HCT116 (cell line): ENCODE measurements around the gene RGN. TPM values are rescaled to one million over a fixed set of nuclear protein-coding genes. Genes with fewer than 3 reads are reported as not detected.

Source experiments
- ATAC-seq: fragments of 200-7000 bp; cut with Tn5 transposase; 2 replicates; pipeline ENCODE4 v1.9.1; 2020; ENCODE audit warnings: mild to moderate bottlenecking, moderate library complexity
- BruUV-seq: library from RNA; stranded (reverse); fragments of 400-500 nt; replicated peaks from 2 replicates; lab custom pipeline; 2021; lab: Mats Ljungman, UMichigan
- CTCF ChIA-PET: fragments of 300-600 bp; sonication (Branson Sonifier 250); formaldehyde crosslinking; loops from one replicate; lab custom pipeline; 2021; ENCODE audit warnings: antibody characterized with exemption; lab: Charles Lee
- POLR2A ChIA-PET: fragments of 300-600, 350-600 bp; sonication (Branson Sonifier 250); formaldehyde crosslinking; loops from one replicate; lab custom pipeline; 2021; ENCODE audit warnings: antibody characterized with exemption; lab: Charles Lee
- RAD21 ChIA-PET, 2 experiments: fragments of 300-600 bp; sonication (Branson Sonifier 250); formaldehyde crosslinking; loops; one replicate each; lab custom pipeline; 2023; ENCODE audit warnings: low total read pairs in 2 of 2; ENCODE audit not compliant: uncharacterized antibody in 2 of 2, unreplicated experiment in 2 of 2, low non-redundant PET in 1 of 2; lab: Charles Lee
- DNase-seq: peaks from one replicate; pipeline ENCODE4 v3.0.0-alpha.2; 2010; ENCODE audit warnings: low read depth, low spot score
- H2AFZ ChIP-seq: fragments of 200-600 bp; shearing (Covaris generic), sonication (generic); 2 replicates; pipeline ENCODE4 v1.6.1; 2017; ENCODE audit warnings: low read depth, mixed run types, mixed read lengths, antibody characterized with exemption, low read length; ENCODE audit not compliant: poor library complexity, severe bottlenecking
- H3K27ac ChIP-seq: 2 replicates; pipeline ENCODE4 v1.5.1; 2012; ENCODE audit warnings: low read depth, low read length
- H3K27me3 ChIP-seq: fragments of 200-600 bp; sonication (generic); 2 replicates; pipeline ENCODE4 v1.6.1; 2016; ENCODE audit warnings: mixed run types, low read length, mixed read lengths; ENCODE audit not compliant: insufficient read depth
- H3K36me3 ChIP-seq, 2 experiments: fragments of 200-500 bp in 1 of 2; fragments of 200-600 bp in 1 of 2; sonication (Bioruptor generic) in 1 of 2; sonication (generic) in 1 of 2; 2 replicates each; pipeline versions ENCODE4 v1.5.1 to v1.6.1; 2014 to 2016; ENCODE audit warnings: low read length in 2 of 2, inconsistent platforms in 1 of 2, mixed read lengths in 1 of 2, mixed run types in 1 of 2; ENCODE audit not compliant: insufficient read depth in 2 of 2, control insufficient read depth in 1 of 2
- H3K4me1 ChIP-seq, 2 experiments: fragments of 200-600 bp in 1 of 2; sonication (generic) in 1 of 2; 2 replicates each; pipeline versions ENCODE4 v1.5.1 to v1.6.1; 2012 to 2017; ENCODE audit warnings: low read length in 2 of 2, inconsistent platforms in 1 of 2, mild to moderate bottlenecking in 1 of 2, mixed read lengths in 1 of 2, mixed run types in 1 of 2, moderate library complexity in 1 of 2; ENCODE audit not compliant: insufficient read depth in 2 of 2, control insufficient read depth in 1 of 2
- H3K4me2 ChIP-seq: fragments of 200-600 bp; sonication (generic); 2 replicates; pipeline ENCODE4 v1.6.1; 2017; ENCODE audit warnings: mixed run types, low read length, mixed read lengths
- H3K4me3 ChIP-seq, 2 experiments: fragments of 200-600 bp in 1 of 2; sonication (generic) in 1 of 2; replicated peaks in 1 of 2; 2 replicates each; pipeline ENCODE4 v1.5.1; 2011 to 2016; ENCODE audit warnings: low read length in 2 of 2, control low read depth in 1 of 2, low read depth in 1 of 2, mild to moderate bottlenecking in 1 of 2, mixed read lengths in 1 of 2, mixed run types in 1 of 2
- H3K79me2 ChIP-seq: fragments of 200-600 bp; sonication (generic); 2 replicates; pipeline ENCODE4 v1.6.1; 2017; ENCODE audit warnings: mild to moderate bottlenecking, mixed run types, low read length, moderate library complexity, mixed read lengths; ENCODE audit not compliant: insufficient read depth
- H3K9ac ChIP-seq: fragments of 200-600 bp; sonication (generic); 2 replicates; pipeline ENCODE4 v1.6.1; 2016; ENCODE audit warnings: low read length, mixed read lengths
- H3K9me2 ChIP-seq: fragments of 200-600 bp; sonication (generic), shearing (Covaris generic); 2 replicates; pipeline ENCODE4 v1.6.1; 2017; ENCODE audit warnings: mixed run types, mild to moderate bottlenecking, moderate library complexity; ENCODE audit not compliant: insufficient read depth
- H3K9me3 ChIP-seq, 2 experiments: fragments of 200-500 bp in 1 of 2; fragments of 200-600 bp in 1 of 2; sonication (Bioruptor generic) in 1 of 2; sonication (generic) in 1 of 2; 2 replicates each; pipeline ENCODE4 v1.6.1; 2014 to 2017; ENCODE audit warnings: low read length in 2 of 2, mixed read lengths in 2 of 2, inconsistent platforms in 1 of 2, low read depth in 1 of 2, mild to moderate bottlenecking in 1 of 2, mixed run types in 1 of 2, moderate library complexity in 1 of 2; ENCODE audit not compliant: control insufficient read depth in 1 of 2, insufficient read depth in 1 of 2
- H4K20me1 ChIP-seq: fragments of 200-600 bp; sonication (generic), shearing (Covaris generic); 2 replicates; pipeline ENCODE4 v1.6.1; 2017; ENCODE audit warnings: mixed run types, mild to moderate bottlenecking, moderate library complexity; ENCODE audit not compliant: insufficient read depth
- CBX3 ChIP-seq: IDR thresholded peaks from 2 replicates; pipeline ENCODE4 v1.6.1; 2012; ENCODE audit warnings: low read depth
- CEBPB ChIP-seq: IDR thresholded peaks from 2 replicates; pipeline ENCODE4 v1.6.1; 2012; ENCODE audit warnings: low read depth
- EGR1 ChIP-seq: IDR thresholded peaks from 2 replicates; pipeline ENCODE4 v1.6.1; 2012; ENCODE audit warnings: low read depth
- ELF1 ChIP-seq: IDR thresholded peaks from 2 replicates; pipeline ENCODE4 v1.6.1; 2012; ENCODE audit warnings: low read depth, borderline replicate concordance
- FOSL1 ChIP-seq: IDR thresholded peaks from 2 replicates; pipeline ENCODE4 v1.6.1; 2012; ENCODE audit warnings: low read depth
- JUND ChIP-seq: IDR thresholded peaks from 2 replicates; pipeline ENCODE4 v1.6.1; 2012
- POLR2AphosphoS5 ChIP-seq: IDR thresholded peaks from 2 replicates; pipeline ENCODE4 v1.6.1; 2011; ENCODE audit warnings: mild to moderate bottlenecking, low read depth, low read length, moderate library complexity
- SIN3A ChIP-seq: IDR thresholded peaks from 2 replicates; pipeline ENCODE4 v1.6.1; 2012; ENCODE audit warnings: low read depth
- SP1 ChIP-seq: IDR thresholded peaks from 2 replicates; pipeline ENCODE4 v1.6.1; 2012; ENCODE audit warnings: low read depth
- SRF ChIP-seq: IDR thresholded peaks from 2 replicates; pipeline ENCODE4 v1.6.1; 2012; ENCODE audit warnings: low read depth
- TCF7L2 ChIP-seq: IDR thresholded peaks from 2 replicates; pipeline ENCODE4 v1.7.0; 2011; ENCODE audit warnings: borderline replicate concordance, inconsistent platforms; ENCODE audit not compliant: insufficient read depth, insufficient read length; ENCODE audit errors: extremely low read depth
- YY1 ChIP-seq: IDR thresholded peaks from 2 replicates; pipeline ENCODE4 v1.6.1; 2011; ENCODE audit warnings: low read length, low read depth, moderate library complexity, mild to moderate bottlenecking; ENCODE audit not compliant: insufficient replicate concordance; ENCODE audit errors: extremely low read depth
- ZNF274 ChIP-seq: fragments of 200-500 bp; sonication (Bioruptor generic); IDR thresholded peaks from 2 replicates; pipeline ENCODE4 v1.6.1; 2014; ENCODE audit warnings: mild to moderate bottlenecking, low read depth, low read length, inconsistent platforms
- intact Hi-C: fragments of 100-400 bp; cut with micrococcal nuclease; formaldehyde crosslinking; loops from 2 replicates; pipeline ENCODE4 v1.10.0; 2022
- total RNA-seq: library from RNA; stranded (reverse); gene quantifications from one replicate; pipeline ENCODE4 v1.2.1, GENCODE V29; 2021; ENCODE audit not compliant: unreplicated experiment
- TF ChIP-seq, protein P1 (sequence below): IDR thresholded peaks from 2 replicates; pipeline ENCODE4 v1.6.1; 2012; ENCODE audit warnings: low read depth
- TF ChIP-seq, protein P2 (sequence below): IDR thresholded peaks from 2 replicates; pipeline ENCODE4 v1.6.1; 2012
- TF ChIP-seq, protein P3 (sequence below), 3 experiments: fragments of 200-600 bp in 1 of 3; sonication (generic) in 1 of 3; IDR thresholded peaks in 2 of 3; conservative IDR thresholded peaks in 1 of 3; 2 replicates each; pipeline ENCODE4 v1.5.1; 2012 to 2017; ENCODE audit warnings: low read depth in 2 of 3, low read length in 2 of 3, antibody characterized with exemption in 1 of 3, borderline replicate concordance in 1 of 3, control low read depth in 1 of 3, mild to moderate bottlenecking in 1 of 3, mixed read lengths in 1 of 3, mixed run types in 1 of 3, moderate library complexity in 1 of 3; ENCODE audit not compliant: insufficient read depth in 1 of 3
- TF ChIP-seq, protein P4 (sequence below): IDR thresholded peaks from 2 replicates; pipeline ENCODE4 v1.6.1; 2011; ENCODE audit warnings: mild to moderate bottlenecking, low read length, moderate library complexity; ENCODE audit not compliant: insufficient replicate concordance; ENCODE audit errors: extremely low read depth

RGN gene
- total RNA-seq, 1 experiment from 2014 or later: not detected

DNA sequence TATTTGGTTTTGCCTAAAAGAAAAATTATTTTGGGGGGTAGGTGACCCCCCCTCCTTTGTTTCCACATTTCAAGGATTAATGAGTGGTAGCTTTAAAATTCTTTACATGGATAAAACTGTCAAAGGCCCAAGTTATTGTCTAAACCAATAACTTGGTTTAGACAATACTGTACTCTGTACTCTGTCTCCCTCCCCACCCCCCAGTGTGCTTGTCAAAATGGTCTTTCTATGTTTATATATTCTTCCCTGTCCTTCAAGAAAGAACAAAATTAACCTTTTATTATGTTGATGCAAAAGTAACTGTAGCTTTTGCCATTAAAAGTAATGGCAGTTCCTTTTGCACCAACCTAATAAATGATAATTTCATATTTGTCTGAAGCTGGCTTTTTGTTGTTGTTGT lies 9.5 kb upstream of the RGN start:
- Histone ChIP-seq H3K4me1 (no peaks in the 10 kb centered on the region), H3K4me2 (no peak overlapping the region), H3K79me2 (no peaks in the 10 kb centered on the region), H3K4me3 (no peak overlapping the region), H4K20me1 (no peaks in the 10 kb centered on the region)
- no peak for DNase-seq
- TF ChIP-seq, protein P1, sequence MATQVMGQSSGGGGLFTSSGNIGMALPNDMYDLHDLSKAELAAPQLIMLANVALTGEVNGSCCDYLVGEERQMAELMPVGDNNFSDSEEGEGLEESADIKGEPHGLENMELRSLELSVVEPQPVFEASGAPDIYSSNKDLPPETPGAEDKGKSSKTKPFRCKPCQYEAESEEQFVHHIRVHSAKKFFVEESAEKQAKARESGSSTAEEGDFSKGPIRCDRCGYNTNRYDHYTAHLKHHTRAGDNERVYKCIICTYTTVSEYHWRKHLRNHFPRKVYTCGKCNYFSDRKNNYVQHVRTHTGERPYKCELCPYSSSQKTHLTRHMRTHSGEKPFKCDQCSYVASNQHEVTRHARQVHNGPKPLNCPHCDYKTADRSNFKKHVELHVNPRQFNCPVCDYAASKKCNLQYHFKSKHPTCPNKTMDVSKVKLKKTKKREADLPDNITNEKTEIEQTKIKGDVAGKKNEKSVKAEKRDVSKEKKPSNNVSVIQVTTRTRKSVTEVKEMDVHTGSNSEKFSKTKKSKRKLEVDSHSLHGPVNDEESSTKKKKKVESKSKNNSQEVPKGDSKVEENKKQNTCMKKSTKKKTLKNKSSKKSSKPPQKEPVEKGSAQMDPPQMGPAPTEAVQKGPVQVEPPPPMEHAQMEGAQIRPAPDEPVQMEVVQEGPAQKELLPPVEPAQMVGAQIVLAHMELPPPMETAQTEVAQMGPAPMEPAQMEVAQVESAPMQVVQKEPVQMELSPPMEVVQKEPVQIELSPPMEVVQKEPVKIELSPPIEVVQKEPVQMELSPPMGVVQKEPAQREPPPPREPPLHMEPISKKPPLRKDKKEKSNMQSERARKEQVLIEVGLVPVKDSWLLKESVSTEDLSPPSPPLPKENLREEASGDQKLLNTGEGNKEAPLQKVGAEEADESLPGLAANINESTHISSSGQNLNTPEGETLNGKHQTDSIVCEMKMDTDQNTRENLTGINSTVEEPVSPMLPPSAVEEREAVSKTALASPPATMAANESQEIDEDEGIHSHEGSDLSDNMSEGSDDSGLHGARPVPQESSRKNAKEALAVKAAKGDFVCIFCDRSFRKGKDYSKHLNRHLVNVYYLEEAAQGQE: no peak
- no peak for TF ChIP-seq FOSL1
- TF ChIP-seq YY1: no peak
- TF ChIP-seq CBX3: no peak
- no peak for TF ChIP-seq ZNF274
- no peak for TF ChIP-seq SRF
- TF ChIP-seq, protein P2, sequence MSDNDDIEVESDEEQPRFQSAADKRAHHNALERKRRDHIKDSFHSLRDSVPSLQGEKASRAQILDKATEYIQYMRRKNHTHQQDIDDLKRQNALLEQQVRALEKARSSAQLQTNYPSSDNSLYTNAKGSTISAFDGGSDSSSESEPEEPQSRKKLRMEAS: no peak
- TF ChIP-seq JUND: no peak
- no peak for TF ChIP-seq POLR2AphosphoS5
- no peak for TF ChIP-seq CEBPB
- no peak for TF ChIP-seq TCF7L2
- no peak for TF ChIP-seq SIN3A
- no peak for TF ChIP-seq EGR1
- TF ChIP-seq SP1: no peak
- TF ChIP-seq, protein P3, sequence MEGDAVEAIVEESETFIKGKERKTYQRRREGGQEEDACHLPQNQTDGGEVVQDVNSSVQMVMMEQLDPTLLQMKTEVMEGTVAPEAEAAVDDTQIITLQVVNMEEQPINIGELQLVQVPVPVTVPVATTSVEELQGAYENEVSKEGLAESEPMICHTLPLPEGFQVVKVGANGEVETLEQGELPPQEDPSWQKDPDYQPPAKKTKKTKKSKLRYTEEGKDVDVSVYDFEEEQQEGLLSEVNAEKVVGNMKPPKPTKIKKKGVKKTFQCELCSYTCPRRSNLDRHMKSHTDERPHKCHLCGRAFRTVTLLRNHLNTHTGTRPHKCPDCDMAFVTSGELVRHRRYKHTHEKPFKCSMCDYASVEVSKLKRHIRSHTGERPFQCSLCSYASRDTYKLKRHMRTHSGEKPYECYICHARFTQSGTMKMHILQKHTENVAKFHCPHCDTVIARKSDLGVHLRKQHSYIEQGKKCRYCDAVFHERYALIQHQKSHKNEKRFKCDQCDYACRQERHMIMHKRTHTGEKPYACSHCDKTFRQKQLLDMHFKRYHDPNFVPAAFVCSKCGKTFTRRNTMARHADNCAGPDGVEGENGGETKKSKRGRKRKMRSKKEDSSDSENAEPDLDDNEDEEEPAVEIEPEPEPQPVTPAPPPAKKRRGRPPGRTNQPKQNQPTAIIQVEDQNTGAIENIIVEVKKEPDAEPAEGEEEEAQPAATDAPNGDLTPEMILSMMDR (IDR thresholded peaks at IDR 0.05 in 2 of 3, conservative IDR thresholded peaks at IDR 0.05 in 1 of 3; ENCODE audit: borderline replicate concordance in 1 of 3, insufficient read depth in 1 of 3, low read depth in 2 of 3, low read length in 2 of 3): no peak
- TF ChIP-seq, protein P4, sequence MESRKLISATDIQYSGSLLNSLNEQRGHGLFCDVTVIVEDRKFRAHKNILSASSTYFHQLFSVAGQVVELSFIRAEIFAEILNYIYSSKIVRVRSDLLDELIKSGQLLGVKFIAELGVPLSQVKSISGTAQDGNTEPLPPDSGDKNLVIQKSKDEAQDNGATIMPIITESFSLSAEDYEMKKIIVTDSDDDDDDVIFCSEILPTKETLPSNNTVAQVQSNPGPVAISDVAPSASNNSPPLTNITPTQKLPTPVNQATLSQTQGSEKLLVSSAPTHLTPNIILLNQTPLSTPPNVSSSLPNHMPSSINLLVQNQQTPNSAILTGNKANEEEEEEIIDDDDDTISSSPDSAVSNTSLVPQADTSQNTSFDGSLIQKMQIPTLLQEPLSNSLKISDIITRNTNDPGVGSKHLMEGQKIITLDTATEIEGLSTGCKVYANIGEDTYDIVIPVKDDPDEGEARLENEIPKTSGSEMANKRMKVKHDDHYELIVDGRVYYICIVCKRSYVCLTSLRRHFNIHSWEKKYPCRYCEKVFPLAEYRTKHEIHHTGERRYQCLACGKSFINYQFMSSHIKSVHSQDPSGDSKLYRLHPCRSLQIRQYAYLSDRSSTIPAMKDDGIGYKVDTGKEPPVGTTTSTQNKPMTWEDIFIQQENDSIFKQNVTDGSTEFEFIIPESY: no peak
- no peak for TF ChIP-seq ELF1
- TF ChIP-seq, all 23 proteins: peak for 0
- ChIA-PET RAD21 (no interaction called here), POLR2A (no interaction called here), CTCF (no interaction called here)
- no peak overlapping the region for H3K27ac ChIP-seq
- H3K9me3 ChIP-seq: no peaks in the 10 kb centered on the region
- no peaks in the 10 kb centered on the region for H3K9me2 ChIP-seq
- H3K27me3 ChIP-seq: no peaks in the 10 kb centered on the region
- intact Hi-C loops: no loop called here
- H2AFZ ChIP-seq: no peak overlapping the region
- no peak overlapping the region for H3K9ac ChIP-seq
- no peaks in the 10 kb centered on the region for H3K36me3 ChIP-seq
- ATAC-seq: no peak
- BruUV-seq: no TSS peak
